SK-N-SH (cell line): ENCODE measurements around the gene PLEKHA3. TPM values are rescaled to one million over a fixed set of nuclear protein-coding genes. Genes with fewer than 3 reads are reported as not detected.
A peak's percentile ranks its signal among the peaks of the same experiment; 100 is the strongest.

Experiments used
- CTCF ChIA-PET: fragments of 300-600, 350-600 bp; formaldehyde crosslinking; extraction: SDS; loops from one replicate; lab custom pipeline; 2021; lab: Yijun Ruan, JAX
- POLR2A ChIA-PET: fragments of 350-600 bp; sonication (Branson Sonifier 250); formaldehyde crosslinking; extraction: SDS; loops from one replicate; lab custom pipeline; 2020; ENCODE audit warnings: antibody characterized with exemption, inconsistent platforms; lab: Yijun Ruan, JAX
- DNase-seq: peaks from one replicate; pipeline ENCODE4 v3.0.0; 2012
- H2AFZ ChIP-seq: fragments of 200-600 bp; sonication (generic); 2 replicates; pipeline ENCODE4 v1.8.1; 2016; ENCODE audit warnings: antibody characterized with exemption, mild to moderate bottlenecking, low read depth
- H3F3A ChIP-seq: fragments of 200-600 bp; sonication (generic); replicated peaks from 2 replicates; pipeline ENCODE3; 2016; ENCODE audit warnings: antibody characterized with exemption, mild to moderate bottlenecking; ENCODE audit not compliant: insufficient read depth
- H3K27ac ChIP-seq, 2 experiments: fragments of 200-500 bp in 1 of 2; fragments of 200-600 bp in 1 of 2; sonication (Bioruptor generic) in 1 of 2; sonication (generic), shearing (Covaris generic) in 1 of 2; 2 replicates each; pipeline versions ENCODE4 v1.5.1 to v1.6.1; 2014 to 2016; ENCODE audit warnings: low read depth in 2 of 2, inconsistent platforms in 1 of 2, low read length in 1 of 2, mild to moderate bottlenecking in 1 of 2, mixed read lengths in 1 of 2
- H3K27me3 ChIP-seq: fragments of 200-600 bp; sonication (generic), shearing (Covaris generic); 2 replicates; pipeline ENCODE4 v1.6.1; 2016; ENCODE audit warnings: mixed run types; ENCODE audit not compliant: insufficient read depth
- H3K36me3 ChIP-seq, 2 experiments: fragments of 200-500 bp in 1 of 2; fragments of 200-600 bp in 1 of 2; sonication (Bioruptor generic) in 1 of 2; sonication (generic) in 1 of 2; replicated peaks in 1 of 2; 2 replicates each; pipeline versions ENCODE3 to v1.5.1; 2014 to 2016; ENCODE audit warnings: low read length in 1 of 2, mild to moderate bottlenecking in 1 of 2; ENCODE audit not compliant: insufficient read depth in 2 of 2, control insufficient read depth in 1 of 2
- H3K4me1 ChIP-seq, 2 experiments: fragments of 200-500 bp in 1 of 2; fragments of 200-600 bp in 1 of 2; sonication (Bioruptor generic) in 1 of 2; sonication (generic), shearing (Covaris generic) in 1 of 2; 2 replicates each; pipeline versions ENCODE4 v1.5.1 to v1.6.1; 2014 to 2016; ENCODE audit warnings: low read depth in 1 of 2, low read length in 1 of 2, mixed run types in 1 of 2; ENCODE audit not compliant: insufficient read depth in 2 of 2, control insufficient read depth in 1 of 2
- H3K4me2 ChIP-seq: fragments of 200-600 bp; sonication (generic), shearing (Covaris generic); 2 replicates; pipeline ENCODE4 v1.6.1; 2017; ENCODE audit warnings: mixed run types
- H3K4me3 ChIP-seq, 2 experiments: fragments of 200-500 bp in 1 of 2; fragments of 200-600 bp in 1 of 2; sonication (Bioruptor generic) in 1 of 2; sonication (generic), shearing (Covaris generic) in 1 of 2; 2 replicates each; pipeline versions ENCODE4 v1.5.1 to v1.8.1; 2014 to 2016; ENCODE audit warnings: low read depth in 2 of 2, inconsistent platforms in 1 of 2, low read length in 1 of 2, mild to moderate bottlenecking in 1 of 2, mixed read lengths in 1 of 2, moderate library complexity in 1 of 2
- H3K79me2 ChIP-seq: fragments of 200-600 bp; sonication (generic); 2 replicates; pipeline ENCODE4 v1.8.1; 2017; ENCODE audit warnings: mild to moderate bottlenecking; ENCODE audit not compliant: insufficient read depth
- H3K9ac ChIP-seq: fragments of 200-600 bp; sonication (generic); 2 replicates; pipeline ENCODE4 v1.6.1; 2017; ENCODE audit warnings: mixed run types
- H3K9me2 ChIP-seq: fragments of 200-600 bp; sonication (generic); 2 replicates; pipeline ENCODE4 v1.6.1; 2017; ENCODE audit warnings: mixed run types
- H3K9me3 ChIP-seq: fragments of 200-600 bp; sonication (generic); 2 replicates; pipeline ENCODE4 v1.6.1; 2017; ENCODE audit warnings: mixed run types, mild to moderate bottlenecking, moderate library complexity
- H4K20me1 ChIP-seq: fragments of 200-600 bp; sonication (generic); 2 replicates; pipeline ENCODE4 v1.6.1; 2017; ENCODE audit warnings: mild to moderate bottlenecking, mixed run types; ENCODE audit not compliant: insufficient read depth
- CHD2 ChIP-seq: fragments of 150-350 bp; IDR thresholded peaks from 2 replicates; pipeline ENCODE4 v1.6.1; 2018; ENCODE audit warnings: low read length; ENCODE audit not compliant: partially characterized antibody
- ELF1 ChIP-seq: IDR thresholded peaks from 2 replicates; pipeline ENCODE4 v1.4.0; 2012
- EP300 ChIP-seq, 2 experiments: IDR thresholded peaks; 2 replicates each; pipeline versions ENCODE4 v1.4.0 to v1.6.1; 2012; ENCODE audit warnings: borderline replicate concordance in 1 of 2, low read depth in 1 of 2, low read length in 1 of 2
- GABPA ChIP-seq: IDR thresholded peaks from 2 replicates; pipeline ENCODE4 v1.4.0; 2012; ENCODE audit warnings: low read depth, mild to moderate bottlenecking
- GATA2 ChIP-seq: sonication (generic); formaldehyde crosslinking; IDR thresholded peaks from 2 replicates; pipeline ENCODE4 v1.5.0; 2020; ENCODE audit warnings: mild to moderate bottlenecking, missing genetic modification reagents
- JUND ChIP-seq: IDR thresholded peaks from 2 replicates; pipeline ENCODE4 v1.4.0; 2012
- MXI1 ChIP-seq: IDR thresholded peaks from 2 replicates; pipeline ENCODE4 v1.6.1; 2012; ENCODE audit warnings: mild to moderate bottlenecking, low read depth, low read length, improper control_type of control experiment
- NFIC ChIP-seq: IDR thresholded peaks from 2 replicates; pipeline ENCODE4 v1.4.0; 2012; ENCODE audit warnings: borderline replicate concordance
- POLR2AphosphoS5 ChIP-seq: IDR thresholded peaks from 2 replicates; pipeline ENCODE4 v1.6.1; 2012; ENCODE audit warnings: low read depth, low read length
- RAD21 ChIP-seq: IDR thresholded peaks from 2 replicates; pipeline ENCODE4 v1.6.1; 2012; ENCODE audit warnings: mild to moderate bottlenecking, low read length
- RCOR1 ChIP-seq: fragments of 150-350 bp; IDR thresholded peaks from 2 replicates; pipeline ENCODE4 v1.6.1; 2017; ENCODE audit warnings: antibody characterized with exemption, low read length
- REST ChIP-seq: IDR thresholded peaks from 2 replicates; pipeline ENCODE4 v1.6.1; 2012; ENCODE audit warnings: mild to moderate bottlenecking, low read depth, low read length, moderate library complexity
- RFX5 ChIP-seq: IDR thresholded peaks from 2 replicates; pipeline ENCODE4 v1.6.1; 2012; ENCODE audit warnings: mild to moderate bottlenecking, improper control_type of control experiment, low read length
- SIN3A ChIP-seq: IDR thresholded peaks from 2 replicates; pipeline ENCODE4 v1.6.1; 2012; ENCODE audit warnings: low read depth, mild to moderate bottlenecking, low read length, moderate library complexity, borderline replicate concordance
- SMC3 ChIP-seq: IDR thresholded peaks from 2 replicates; pipeline ENCODE4 v1.6.1; 2012; ENCODE audit warnings: low read depth, low read length, improper control_type of control experiment
- TAF1 ChIP-seq: IDR thresholded peaks from 2 replicates; pipeline ENCODE4 v1.6.1; 2012; ENCODE audit warnings: low read depth, mild to moderate bottlenecking, low read length, moderate library complexity, borderline replicate concordance
- TEAD4 ChIP-seq: IDR thresholded peaks from 2 replicates; pipeline ENCODE4 v1.4.0; 2012; ENCODE audit warnings: mild to moderate bottlenecking, borderline replicate concordance; ENCODE audit not compliant: insufficient read depth
- ZBTB33 ChIP-seq: IDR thresholded peaks from 2 replicates; pipeline ENCODE4 v1.4.0; 2012; ENCODE audit warnings: low read depth, borderline replicate concordance
- WGBS: methylation state at CpG from one replicate; pipeline ENCODE4 v1.1.6; 2017; ENCODE audit warnings: low lambda C conversion rate; 5-methylcytosine and 5-hydroxymethylcytosine counted together
- polyA plus RNA-seq, 3 experiments: library from polyadenylated mRNA; depleted of rRNA; stranded (reverse); fragments of >200 nt; gene quantifications; 2 replicates each; pipeline ENCODE4 v1.2.3, GENCODE V29; 2012
- TF ChIP-seq, protein P1 (sequence below): fragments of 200-600 bp; sonication (generic); IDR thresholded peaks from 2 replicates; pipeline ENCODE4 v1.6.1; 2017; ENCODE audit warnings: antibody characterized with exemption, mild to moderate bottlenecking, moderate library complexity
- TF ChIP-seq, protein P2 (sequence below): IDR thresholded peaks from 2 replicates; pipeline ENCODE4 v1.4.0; 2012; ENCODE audit warnings: low read depth

Gene PLEKHA3
- polyA plus RNA-seq, 1 of the 3 experiments (the other 2 are of a cell fraction) = 5.7 TPM

DNA sequence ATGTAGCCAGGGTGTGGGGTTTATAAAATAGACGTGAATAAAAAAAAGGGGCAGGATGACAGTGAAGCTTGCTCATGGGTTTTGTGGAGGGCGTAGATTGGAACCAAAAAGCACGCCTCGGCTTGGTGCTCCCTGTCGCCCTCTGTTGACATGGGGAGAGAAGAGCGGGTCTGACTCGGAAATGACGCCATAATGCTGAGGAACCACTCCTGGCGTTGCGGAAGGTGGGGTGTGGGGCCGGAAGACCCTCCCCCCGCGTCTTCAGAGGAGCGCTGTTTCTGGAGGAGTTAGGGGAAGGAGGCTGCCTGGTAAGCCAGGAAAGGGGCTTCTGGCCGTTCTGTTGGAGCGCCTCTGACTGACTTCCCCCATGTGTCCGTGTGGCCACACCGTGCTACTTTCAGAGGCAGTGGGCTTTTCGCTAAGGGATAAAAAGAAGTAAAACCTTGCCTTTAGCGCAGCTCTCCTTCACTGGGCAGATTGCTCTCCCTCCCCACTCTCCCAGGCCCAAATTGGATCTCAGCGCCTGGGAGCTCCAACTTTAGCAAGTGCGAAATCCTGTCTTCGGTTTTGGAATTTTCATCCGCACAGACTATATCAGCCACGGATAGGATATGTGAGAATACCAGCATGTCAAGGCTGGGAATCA, 42.8 kb downstream of the PLEKHA3 start:
- ChIA-PET POLR2A (interaction anchor here (1.5 to 2.8 kb wide), 3 partner anchors 14 to 109 kb away, joined by 3 to 12 read pairs (median 7); partner anchors contain the start of genes PJVK and PRKRA), CTCF (interaction anchor here (0.7 to 3.1 kb wide), 19 partner anchors 11 to 128 kb away, joined by 3 to 13 read pairs (median 5); partner anchors contain the start of gene PLEKHA3)
- Histone ChIP-seq H4K20me1 (no peaks in the 10 kb centered on the region), H3K4me1 (peaks cover 0 to 3% of the 10 kb centered on the region in 2 experiments; a peak in 2 of 4 replicates), H3K4me2 (peak overlapping the region; percentile 84), H3K9me3 (no peaks in the 10 kb centered on the region), H3K9me2 (no peaks in the 10 kb centered on the region), H3K79me2 (peaks cover 48% of the 10 kb centered on the region), H3K4me3 (peak overlapping the region; percentile 80 to 95), H3F3A (peaks cover 3% of the 10 kb centered on the region), H2AFZ (peak overlapping the region; percentile 90), H3K36me3 (peaks cover 6 to 9% of the 10 kb centered on the region in 2 experiments), H3K27me3 (no peaks in the 10 kb centered on the region), H3K9ac (peak overlapping the region; percentile 83), H3K27ac (peak overlapping the region; percentile 71 to 80)
- 7% methylated on average over 21 of the region's 25 CpGs for WGBS
- peak; percentile 85 for DNase-seq
- TF ChIP-seq JUND = no peak
- TF ChIP-seq RFX5 = peak; percentile 71; the same call in 1 of the 2 replicates
- no peak for TF ChIP-seq EP300 (IDR thresholded peaks at IDR 0.05; ENCODE audit: borderline replicate concordance in 1 of 2, low read depth in 1 of 2, low read length in 1 of 2)
- peak; percentile 85 for TF ChIP-seq CHD2
- TF ChIP-seq GATA2 = no peak
- TF ChIP-seq SMC3 = peak; percentile 33
- TF ChIP-seq TEAD4 = no peak
- TF ChIP-seq RAD21 = peak; percentile 58
- 0 out of 2 replicates have a peak, but pooled peaks have one; percentile 8 for TF ChIP-seq RCOR1
- TF ChIP-seq SIN3A = peak; percentile 22; the same call in 1 of the 2 replicates
- TF ChIP-seq, protein P1, sequence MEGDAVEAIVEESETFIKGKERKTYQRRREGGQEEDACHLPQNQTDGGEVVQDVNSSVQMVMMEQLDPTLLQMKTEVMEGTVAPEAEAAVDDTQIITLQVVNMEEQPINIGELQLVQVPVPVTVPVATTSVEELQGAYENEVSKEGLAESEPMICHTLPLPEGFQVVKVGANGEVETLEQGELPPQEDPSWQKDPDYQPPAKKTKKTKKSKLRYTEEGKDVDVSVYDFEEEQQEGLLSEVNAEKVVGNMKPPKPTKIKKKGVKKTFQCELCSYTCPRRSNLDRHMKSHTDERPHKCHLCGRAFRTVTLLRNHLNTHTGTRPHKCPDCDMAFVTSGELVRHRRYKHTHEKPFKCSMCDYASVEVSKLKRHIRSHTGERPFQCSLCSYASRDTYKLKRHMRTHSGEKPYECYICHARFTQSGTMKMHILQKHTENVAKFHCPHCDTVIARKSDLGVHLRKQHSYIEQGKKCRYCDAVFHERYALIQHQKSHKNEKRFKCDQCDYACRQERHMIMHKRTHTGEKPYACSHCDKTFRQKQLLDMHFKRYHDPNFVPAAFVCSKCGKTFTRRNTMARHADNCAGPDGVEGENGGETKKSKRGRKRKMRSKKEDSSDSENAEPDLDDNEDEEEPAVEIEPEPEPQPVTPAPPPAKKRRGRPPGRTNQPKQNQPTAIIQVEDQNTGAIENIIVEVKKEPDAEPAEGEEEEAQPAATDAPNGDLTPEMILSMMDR = peak; percentile 92
- TF ChIP-seq MXI1 = peak; percentile 77
- peak; percentile 88 for TF ChIP-seq TAF1
- no peak for TF ChIP-seq NFIC
- TF ChIP-seq REST = 0 out of 2 replicates have a peak, but pooled peaks have one; percentile 22
- TF ChIP-seq POLR2AphosphoS5 = peak; percentile 95
- TF ChIP-seq, protein P2, sequence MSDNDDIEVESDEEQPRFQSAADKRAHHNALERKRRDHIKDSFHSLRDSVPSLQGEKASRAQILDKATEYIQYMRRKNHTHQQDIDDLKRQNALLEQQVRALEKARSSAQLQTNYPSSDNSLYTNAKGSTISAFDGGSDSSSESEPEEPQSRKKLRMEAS = peak; percentile 79
- TF ChIP-seq GABPA = peak; percentile 92
- TF ChIP-seq ELF1 = peak; percentile 71
- TF ChIP-seq ZBTB33 = peak; percentile 6; the same call in 1 of the 2 replicates
